Stimulated activated CD4-positive, alpha-beta T cell treated with anti-CD3 and anti-CD28 coated beads, Interleukin-4, amount 100 ng/mL, for 1 hour (primary cell): ENCODE results near the gene TREML2.
"Not testable (repeated sequence)": the region's sequence is repeated elsewhere in the genome, so short reads cannot be mapped to it uniquely, and the experiment has no call there.

ENCODE experiments used
- DNase-seq: peaks from one replicate; pipeline ENCODE4 v3.0.0-alpha.2; 2020

Gene TREML2

DNA sequence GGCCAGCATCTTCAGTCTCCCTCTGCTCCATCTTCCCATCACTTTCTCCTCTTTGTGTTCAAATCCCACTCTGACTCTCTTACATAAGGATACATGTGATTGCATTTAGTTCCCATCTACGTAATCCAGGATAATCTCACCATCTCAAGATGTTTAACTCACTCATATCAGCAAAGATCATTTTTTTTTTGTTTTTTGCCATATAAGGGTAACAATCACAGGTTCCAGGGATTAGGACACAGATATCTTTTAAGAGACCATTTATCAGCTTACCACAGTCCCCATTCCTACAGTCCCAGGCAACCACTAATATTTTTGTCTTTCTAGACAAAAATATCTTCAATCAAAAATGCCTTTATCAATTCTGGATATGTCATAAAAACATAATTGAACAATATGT lies 3.2 kb upstream of the TREML2 start:
- DNase-seq, result no peak

DNA sequence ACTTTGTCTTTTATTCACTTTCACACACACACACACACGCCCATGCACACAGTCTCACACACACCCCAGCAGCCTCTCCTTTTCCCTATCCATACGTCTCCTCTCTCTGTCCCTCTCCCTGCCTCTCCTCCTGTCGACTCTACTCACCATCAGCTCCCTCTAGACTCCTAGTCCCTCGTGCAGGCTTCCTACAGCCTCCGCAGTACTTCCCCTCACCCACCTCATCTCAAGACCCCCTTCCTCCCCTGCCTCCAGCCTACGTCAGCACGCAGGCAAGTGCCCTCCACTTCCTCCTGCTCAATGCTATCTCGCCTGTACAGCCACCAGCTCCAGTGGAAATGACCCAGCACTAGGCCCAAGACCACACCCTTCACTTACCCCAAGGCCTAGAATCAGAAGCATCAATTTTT lies 820 bp upstream of the TREML2 start:
- no peak for DNase-seq

DNA sequence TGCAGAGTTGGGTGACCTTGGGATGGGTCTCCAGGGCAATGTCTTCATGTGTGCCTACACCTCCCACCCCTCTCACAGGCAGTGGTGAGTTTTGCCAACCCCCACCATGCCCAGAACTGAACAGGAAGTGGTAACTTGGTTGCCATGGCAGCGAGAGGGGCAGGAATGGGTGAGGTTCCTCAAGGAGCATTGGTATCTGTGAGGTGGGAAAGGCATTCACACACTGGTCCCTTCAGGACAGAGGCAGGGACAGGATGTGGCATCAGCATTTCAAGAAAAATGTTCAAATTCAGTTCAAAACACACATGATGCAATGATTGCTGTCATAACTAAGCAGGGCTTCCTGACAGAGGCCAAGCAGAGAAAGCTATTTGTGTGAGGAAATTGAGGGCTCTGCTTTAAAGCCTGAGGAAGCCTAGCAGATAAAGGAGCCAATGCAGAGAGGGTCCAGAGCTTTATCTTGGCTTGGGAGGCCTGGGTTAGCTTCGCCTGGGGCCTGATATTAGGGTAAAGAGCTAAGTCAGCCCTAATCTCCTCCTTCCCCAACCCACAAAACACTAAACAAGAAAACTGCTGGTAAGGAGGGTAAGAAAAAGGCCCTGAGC lies 551 bp downstream of the TREML2 start:
- peak; percentile 25 for DNase-seq

DNA sequence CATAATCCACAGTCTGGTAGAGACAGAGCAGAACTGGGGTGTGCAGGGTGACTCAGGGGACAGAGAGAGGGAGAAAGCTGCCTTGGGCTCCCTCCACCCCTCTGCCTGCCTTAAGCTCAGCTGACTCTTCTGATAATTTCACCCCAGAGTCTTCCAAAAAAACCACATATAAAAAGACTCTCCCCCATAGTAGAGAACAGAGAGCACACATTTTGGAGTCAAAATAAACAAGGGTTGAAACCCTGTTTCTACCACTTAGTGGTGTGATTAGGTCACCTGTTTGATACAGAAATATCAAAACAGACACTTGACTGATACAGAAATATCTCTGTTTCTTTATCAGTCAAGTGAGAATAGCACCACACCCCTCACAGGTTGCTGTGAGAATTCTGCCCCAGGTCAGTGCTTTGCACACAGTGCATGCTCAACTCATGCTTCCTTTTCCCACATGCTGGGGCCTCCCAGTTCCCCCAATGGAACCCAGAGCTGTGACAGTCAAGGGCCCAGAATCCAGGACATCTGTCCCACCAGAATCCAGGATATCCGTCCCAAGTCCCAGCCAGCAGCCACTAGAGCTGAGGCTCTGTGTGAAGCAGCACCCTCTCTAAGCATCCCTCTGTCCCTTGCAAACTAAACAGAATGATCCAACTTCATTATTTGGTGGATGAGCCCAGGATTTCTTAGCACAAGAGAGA lies 1.2 kb downstream of the TREML2 start:
- DNase-seq, result no peak

DNA sequence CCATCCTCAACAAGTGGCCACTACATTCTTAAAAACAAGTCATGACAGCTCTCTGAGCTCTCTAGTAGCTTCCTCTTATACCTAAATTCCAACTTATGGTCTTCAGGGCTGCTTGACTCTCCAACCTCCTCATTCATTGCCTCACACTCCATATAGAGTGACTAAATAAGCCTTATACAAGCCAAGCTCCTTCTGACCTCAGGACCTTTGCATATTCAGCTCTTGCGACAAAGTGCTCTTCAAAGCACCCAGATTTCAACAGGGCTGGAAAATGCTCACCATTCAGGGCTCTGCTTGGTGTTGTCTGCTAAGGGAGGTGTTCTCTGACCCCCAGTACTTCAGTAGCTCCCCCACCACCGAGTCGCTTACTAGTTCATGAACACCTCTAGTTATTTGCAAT lies 3.7 kb downstream of the TREML2 start:
- no peak for DNase-seq

DNA sequence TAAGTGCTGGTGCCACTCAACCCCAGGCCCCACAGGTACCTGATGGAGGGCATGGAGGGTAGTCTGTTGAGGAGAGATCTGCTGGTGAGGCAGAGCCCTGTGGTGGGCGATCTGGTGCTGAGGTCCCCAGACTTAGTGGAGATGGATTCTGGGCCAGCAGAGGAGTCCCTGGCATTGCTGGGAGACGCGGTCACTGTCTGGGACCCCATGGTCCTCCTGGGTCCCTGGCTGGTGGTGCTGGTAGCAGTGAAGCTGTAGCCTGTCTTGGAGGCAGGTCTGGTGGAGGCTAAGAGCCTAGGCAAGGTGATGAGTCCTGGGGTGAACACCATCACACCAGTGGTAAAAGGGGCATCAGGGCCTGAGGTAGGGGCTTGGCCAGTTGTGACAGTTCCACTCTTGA lies 6.6 kb downstream of the TREML2 start:
- DNase-seq, result no peak

DNA sequence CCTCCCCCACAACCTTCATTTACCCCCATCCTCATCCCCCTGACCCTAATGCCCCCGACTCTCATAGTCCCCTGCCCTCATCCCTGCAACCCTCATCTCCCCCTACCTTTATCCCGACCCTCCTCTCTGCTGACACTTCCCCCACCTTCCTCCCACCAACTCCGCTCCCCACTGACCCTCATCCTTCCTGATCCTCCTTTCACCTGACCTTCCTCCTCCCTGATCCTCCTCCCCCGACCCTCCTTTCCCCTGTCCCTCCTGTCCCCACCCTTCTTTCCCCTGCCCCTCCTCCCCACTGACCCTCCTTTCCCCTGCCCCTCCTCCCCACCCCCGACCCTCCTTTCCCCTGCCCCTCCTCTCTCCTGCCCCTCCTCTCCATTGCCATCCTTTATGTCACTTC lies 7.1 kb downstream of the TREML2 start:
- DNase-seq, result no peak

DNA sequence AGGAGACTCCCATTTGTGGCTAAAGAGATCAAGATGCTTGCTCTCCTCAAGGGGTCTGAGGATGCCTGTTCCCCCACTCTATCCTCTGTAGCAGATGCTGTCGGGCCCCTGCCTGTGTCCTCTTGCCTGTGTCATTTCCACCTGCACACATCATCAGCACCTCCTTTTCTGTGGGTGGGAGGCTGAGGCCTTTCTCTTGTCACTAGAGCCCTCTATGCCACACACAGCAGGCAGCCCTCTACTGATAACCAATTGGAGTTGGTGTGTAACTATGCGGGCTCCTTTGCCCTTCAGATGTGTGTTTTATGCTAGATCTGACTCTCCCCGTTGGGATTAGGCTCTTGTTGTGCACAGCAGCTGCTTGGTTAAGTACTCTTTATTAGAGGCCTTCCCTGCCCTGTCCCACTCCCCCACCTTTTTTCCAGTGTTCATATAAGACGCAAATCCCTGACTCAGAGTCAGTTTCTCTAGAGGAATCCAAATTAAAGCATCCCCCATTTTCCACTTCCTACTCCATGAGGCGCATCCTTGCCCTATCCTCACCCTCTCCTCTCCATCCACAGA lies 7.7 kb downstream of the TREML2 start:
- no peak for DNase-seq

DNA sequence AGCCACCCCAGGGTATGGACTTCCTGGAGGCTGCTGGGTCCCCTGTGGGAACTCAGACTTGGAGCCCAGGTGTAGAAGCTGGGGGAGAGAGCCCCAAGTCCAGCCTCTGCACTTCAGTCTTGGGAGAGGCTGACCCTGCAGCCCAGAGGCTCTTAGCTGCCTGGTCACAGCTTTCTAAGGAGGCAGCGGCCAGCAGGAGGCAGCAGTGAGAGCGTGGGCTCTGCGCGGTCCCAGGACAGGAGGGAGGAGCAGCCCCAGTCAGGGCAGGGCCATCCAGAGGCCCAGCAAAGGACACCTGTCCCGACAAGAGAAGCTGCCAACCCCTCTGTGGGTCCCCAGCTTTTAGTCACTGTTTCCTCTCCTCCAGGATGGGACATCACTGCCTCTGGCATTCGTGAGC lies 9.4 kb downstream of the TREML2 start:
- DNase-seq, result peak; percentile 52

DNA sequence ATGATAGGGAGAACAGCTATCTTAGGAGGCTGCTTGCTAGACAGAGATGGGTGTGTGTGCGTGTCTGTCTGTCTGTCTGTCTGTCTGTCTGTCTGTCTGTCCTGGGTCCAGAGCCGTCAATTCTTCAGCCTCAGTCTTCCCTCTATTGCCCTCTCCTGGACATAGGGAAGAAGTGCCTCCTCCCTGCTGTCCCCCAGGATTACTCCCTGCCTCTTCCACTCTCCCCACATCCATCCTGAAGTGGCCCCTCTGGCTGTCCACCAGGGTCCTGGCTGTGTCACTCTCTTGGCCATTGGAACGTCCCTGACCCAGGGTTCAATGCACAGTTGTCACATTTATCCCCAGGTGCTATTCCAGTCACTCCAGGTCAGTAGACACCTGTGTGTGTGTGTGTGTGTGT lies 10.2 kb downstream of the TREML2 start:
- DNase-seq, result no peak

DNA sequence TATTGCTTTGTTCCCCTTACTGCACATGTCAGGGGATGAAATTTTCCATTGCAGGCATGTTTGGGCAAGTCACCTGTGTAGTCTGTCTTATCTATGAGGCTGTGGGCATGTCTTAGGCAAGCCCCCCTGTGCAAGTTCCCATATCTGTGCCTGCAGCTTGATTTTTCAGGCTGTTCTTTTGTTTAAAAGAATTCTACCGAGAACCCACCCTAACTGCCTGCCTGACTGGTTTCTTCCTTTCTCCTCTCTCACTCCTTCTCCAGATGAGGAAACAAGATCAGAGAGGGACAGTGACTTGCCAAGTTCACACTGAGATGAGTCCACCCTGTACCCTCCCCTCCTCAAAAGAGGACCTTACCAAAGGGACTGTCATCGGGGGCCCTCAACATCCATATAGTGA lies 11.0 kb downstream of the TREML2 start:
- no peak for DNase-seq

DNA sequence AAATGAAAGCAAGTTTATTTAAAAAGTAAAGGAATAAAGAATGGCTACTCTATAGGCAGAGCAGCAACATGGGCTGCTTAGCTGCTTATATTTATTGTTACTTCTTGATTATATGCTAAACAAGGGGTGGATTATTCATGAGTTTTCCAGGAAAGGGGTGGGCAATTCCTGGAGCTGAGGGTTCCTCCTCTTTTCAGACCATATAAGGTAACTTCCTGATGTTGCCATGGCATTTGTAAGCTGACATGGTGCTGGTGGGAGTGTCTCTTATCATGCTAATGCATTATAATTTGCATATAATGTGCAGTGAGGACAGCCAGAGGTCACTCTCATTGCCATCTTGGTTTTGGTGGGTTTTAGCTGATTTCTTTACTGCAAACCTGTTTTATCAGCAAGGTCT lies 11.9 kb downstream of the TREML2 start:
- DNase-seq, result not testable (repeated sequence)

DNA sequence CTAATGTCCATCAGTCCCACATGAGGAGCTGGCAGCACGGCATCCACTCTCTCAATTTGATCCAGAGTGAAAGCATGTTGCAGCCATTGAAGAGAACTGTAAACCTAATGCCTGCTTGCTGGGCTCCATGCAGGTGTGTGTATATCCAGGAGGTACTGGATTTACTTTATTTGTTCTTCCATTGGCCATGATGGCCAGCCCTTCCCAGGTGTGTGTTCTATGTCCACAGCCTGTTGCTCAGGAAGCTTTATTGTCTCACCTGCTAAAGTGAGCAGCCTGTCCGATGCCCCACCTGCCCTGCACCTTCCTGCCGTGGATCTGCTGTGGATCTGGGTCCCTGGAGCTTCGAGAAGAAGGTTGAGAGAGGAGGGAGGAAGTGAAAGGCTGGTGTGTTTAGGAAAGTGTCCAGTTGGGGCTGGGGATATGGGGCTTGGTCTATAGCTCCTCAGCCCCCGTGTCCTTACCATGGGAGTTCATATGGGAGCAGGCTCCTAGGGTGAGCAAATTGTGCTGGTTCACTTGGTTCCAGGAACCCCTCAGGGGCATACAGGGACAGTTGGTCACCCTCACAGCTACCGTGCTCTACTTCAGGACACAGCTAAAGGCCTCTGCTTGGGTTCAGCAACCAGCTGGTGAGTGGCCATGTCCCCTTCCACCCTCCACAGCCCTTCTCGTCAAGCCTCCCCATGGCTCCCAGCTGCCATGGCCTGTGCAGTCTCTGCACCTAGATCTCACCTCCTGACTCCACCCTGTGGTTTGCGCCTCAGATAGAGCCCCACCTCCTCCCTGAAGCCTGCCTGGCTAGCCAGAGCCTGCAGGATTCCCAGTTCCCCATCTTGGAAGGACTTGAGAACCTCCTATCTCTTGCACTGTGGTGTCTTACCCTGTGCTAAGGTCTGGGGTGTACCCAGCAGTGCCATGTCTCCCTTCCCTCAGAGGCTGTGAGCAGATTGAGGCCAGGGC lies 12.7 kb downstream of the TREML2 start:
- DNase-seq, result no peak

DNA sequence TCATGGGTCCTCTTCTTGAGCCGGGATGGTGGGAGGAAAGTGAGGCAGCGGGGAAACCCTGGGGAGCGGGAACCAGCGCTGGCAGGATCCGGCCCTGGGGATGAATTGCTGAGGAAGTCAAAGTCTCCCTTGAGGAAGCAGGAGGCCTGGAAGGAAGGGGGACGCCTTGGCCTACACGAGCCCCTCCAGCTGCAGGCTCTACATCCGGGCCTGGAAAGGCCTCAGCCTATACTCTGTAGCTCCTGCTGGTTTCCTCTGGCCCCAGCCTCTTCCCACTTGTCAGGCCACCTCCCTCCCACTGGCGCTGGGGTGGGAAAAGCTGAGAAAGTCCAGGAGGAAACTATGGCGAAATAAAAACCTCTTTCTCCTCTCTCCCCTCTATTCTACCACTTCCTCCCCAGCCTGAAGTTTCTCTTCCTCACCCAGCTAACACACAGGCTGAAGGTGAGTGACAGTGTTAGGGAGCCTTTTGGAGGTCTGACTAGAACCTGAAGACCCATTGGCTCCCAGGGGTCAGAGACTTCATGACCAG lies 14.9 kb downstream of the TREML2 start:
- DNase-seq, result no peak

DNA sequence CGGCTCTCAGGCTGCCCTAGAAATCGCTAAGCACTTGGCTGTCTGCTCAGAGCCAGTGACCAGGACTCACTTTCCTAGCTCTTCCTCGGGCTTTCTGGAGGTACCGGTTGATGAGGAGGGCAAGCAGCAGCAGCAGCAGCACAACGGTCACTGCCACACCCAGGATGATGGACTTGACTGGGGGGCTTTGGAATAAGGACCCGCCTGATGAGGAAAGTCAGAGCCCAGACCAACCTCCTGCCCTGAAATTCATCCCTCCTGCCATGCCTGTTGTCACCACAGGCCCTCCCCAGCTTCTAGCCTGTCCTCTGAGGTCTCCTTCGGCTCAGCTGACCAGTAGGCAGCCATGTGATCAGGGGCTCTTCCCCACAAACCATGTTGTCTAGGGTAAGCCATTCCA lies 16.2 kb downstream of the TREML2 start:
- no peak for DNase-seq

DNA sequence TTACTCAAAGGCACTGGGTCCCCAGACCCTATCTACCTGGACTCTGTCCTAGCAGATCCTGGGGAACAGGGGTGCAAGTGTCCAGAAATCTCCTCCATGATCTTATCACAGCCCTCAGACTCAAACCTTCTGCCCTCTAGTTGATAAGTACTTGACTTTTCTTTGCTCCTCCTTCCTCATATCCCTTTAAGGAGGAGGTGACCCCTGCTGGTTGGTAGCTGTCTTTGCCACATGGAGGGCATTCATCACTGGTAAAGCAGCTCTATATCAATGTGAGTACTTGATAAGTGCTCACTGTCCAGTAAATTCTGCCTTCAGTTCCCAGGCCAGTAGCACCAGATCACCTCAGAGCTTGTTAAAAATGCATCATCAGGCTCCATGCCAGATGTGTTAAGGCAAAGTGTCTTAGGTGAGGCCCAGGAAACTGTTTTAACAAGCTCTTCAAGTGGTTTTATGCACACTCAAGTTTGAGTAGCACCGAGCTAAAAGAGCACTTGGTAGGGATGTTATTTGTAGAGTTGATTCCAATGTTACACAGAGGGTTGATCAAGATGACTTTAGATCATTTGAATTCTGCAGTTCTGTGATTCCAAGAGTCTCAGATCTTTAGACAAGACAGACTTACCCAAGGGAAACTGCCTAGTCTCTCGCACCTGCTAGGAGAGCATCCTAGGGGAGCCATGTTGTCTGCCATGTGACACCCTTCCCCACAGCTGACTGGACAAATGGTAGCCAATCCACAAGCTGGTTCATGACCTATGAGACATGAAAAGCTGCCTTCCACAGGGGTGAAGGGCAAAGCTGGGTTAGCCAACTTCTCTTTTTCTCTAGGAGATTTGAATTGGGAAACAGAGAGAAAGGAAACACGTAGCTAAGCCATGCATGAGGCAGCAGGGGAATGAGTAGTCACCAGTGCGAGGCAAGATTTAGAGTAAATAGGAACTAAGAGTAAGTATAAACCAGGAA lies 18.6 kb downstream of the TREML2 start:
- DNase-seq, result no peak

DNA sequence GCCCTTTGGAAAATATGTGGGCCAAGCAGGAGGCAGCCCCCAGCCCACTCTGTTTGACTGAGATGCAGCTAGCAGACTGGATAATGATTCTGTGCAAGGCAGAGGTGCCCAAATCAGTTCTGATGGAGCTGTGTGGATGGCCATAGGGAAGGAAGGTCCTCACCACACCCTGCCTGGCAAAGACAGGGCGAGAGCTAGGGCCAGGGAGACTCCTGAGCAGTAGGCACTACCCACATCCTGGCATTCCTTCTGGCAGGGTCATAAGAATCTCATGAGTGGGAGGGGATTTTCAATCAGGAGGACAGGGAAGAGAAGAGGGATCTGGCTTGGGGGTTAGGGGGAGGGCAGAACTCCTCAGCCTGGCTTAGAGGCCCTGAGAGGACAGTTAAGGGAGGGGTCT lies 19.4 kb downstream of the TREML2 start:
- no peak for DNase-seq

DNA sequence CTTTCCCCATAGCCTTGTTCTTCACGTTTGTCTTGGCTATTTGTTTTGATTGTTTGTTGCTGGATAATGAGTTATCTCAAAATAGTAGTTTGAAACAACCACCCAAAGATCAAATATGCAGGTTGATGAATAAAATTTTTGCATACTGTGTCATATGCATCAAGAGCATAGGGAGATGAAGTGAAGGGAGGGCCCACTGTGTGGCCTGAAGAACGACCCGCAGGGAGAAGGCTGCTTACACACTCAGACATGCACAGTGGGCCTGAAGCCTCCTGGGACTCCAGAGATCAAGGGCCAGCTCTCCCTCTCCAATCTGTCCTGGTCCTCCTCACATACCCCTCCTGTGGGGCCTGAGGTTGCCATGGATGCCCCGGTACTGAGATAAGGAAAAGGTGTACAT lies 21.8 kb downstream of the TREML2 start:
- no peak for DNase-seq

DNA sequence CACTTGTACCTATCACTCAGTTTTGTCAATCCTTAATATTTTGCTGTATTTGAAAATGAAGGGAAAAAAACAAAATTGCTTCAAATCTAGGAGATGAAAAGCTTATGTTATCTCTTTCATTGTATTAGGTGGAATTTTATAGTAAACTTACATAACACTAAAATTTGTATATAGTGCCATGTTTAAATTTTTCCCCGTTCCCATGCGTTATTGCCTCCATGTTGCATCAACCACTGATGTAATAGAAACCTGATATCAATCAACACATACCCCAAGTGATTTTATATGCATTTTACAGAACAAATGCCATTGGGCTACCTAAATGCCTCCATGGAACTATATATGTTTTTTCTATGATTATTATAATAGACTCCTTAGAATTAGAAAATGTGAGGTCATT lies 23.3 kb downstream of the TREML2 start:
- no peak for DNase-seq

DNA sequence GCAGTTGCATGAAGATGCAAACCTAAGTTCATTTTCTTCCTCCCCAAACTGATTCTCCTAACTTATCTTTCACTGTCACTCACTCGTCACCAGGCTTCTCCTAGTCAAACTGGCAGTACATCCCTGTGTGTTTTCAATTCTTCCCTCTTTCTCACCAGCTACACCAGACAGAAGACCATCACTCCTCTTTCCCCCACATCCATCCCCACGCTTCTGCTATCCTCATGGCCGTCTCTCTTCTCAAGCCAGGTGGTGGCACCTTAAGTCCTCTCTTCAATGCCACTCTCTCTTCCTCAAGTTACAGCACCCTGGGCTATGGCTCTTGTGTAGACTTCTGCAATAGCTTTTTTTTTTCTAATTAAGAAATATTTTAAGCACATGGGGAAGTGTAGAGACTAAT lies 23.7 kb downstream of the TREML2 start:
- no peak for DNase-seq

DNA sequence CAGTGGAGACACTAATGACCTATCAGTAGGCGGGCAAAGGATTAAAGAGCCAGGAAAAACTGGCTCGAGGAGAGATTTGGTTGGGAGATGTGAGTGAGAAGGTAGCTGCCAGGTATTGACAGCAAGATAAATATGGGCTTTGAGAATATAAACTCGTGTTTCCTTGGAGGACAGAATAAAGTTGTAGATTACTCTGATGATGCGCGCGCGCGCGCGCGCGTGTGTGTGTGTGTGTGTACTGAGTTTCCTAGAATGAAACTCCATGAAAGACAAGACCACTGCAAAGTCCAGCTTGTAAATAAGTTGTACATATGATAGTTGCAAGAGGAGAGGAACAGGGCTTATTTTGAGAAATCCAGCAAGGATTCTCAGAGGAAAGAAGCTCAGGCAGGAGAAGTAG lies 24.8 kb downstream of the TREML2 start:
- DNase-seq, result no peak

DNA sequence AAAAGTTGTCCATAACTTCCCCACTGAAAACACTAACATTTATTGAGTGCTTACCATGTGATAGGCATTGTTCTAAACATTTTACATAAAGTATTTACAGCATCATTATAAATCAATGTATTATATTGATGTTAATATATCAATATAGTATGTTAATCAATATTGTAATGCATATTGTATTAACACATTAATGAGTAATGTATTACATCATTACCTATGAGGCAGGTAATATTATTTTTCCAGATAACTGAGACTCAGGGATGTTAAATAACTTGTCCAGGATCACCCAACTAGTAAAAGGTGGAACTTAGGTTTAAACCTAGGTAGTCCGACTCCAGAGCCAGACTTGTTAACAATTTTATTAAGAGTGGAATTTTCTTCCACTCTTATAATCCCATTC lies 25.9 kb downstream of the TREML2 start:
- DNase-seq, result no peak
